Spinal cord (tissue), 10 donors: ENCODE measurements around the gene SLC1A5. TPM values are rescaled to one million over a fixed set of nuclear protein-coding genes. Genes with fewer than 3 reads are reported as not detected.

Experiments used
- DNase-seq, 6 donors: peaks; one replicate each; pipeline versions ENCODE4 v3.0.0 to v3.0.0-alpha.2; 2013 to 2015; ENCODE audit warnings: low spot score in 6 of 6, low read depth in 4 of 6
- H3K27ac ChIP-seq: one replicate; pipeline ENCODE4 v1.5.1; 2013; ENCODE audit warnings: low read depth, low read length, control low read depth
- H3K27me3 ChIP-seq: one replicate; pipeline ENCODE4 v1.6.1; 2013; ENCODE audit warnings: low read length; ENCODE audit not compliant: control insufficient read depth, insufficient read depth
- H3K36me3 ChIP-seq: one replicate; pipeline ENCODE4 v1.6.1; 2013; ENCODE audit warnings: low read length; ENCODE audit not compliant: control insufficient read depth, insufficient read depth
- H3K4me1 ChIP-seq: one replicate; pipeline ENCODE4 v1.6.1; 2013; ENCODE audit warnings: low read length; ENCODE audit not compliant: control insufficient read depth, insufficient read depth
- H3K4me3 ChIP-seq: one replicate; pipeline ENCODE4 v1.5.1; 2013; ENCODE audit warnings: low read depth, low read length, control low read depth
- H3K9me3 ChIP-seq: one replicate; pipeline ENCODE4 v1.6.1; 2013; ENCODE audit warnings: low read length; ENCODE audit not compliant: control insufficient read depth, insufficient read depth
- WGBS: methylation state at CpG from one replicate; pipeline ENCODE4 v1.1.5; 2013; ENCODE audit warnings: missing lambda C conversion rate; ENCODE audit not compliant: insufficient coverage; 5-methylcytosine and 5-hydroxymethylcytosine counted together
- polyA plus RNA-seq, 2 donors: library from polyadenylated mRNA; unstranded; fragments of 120-200 nt; gene quantifications; one replicate each; pipeline ENCODE4 v1.2.1, GENCODE V29; 2013; ENCODE audit not compliant: insufficient read length in 2 of 2
- total RNA-seq, 2 donors: library from RNA; depleted of rRNA in 1 of 2; stranded (reverse); fragments of 120-200 nt in 1 of 2; fragments of >200 nt in 1 of 2; gene quantifications; one replicate each; pipeline versions ENCODE4 v1.2.3 to v1.2.4, GENCODE V29; 2013 to 2014
- donor health status: healthy.

Gene SLC1A5
- total and polyA plus RNA-seq, 4 donors, result 6.4 to 9.5 (median 7.3) TPM

DNA sequence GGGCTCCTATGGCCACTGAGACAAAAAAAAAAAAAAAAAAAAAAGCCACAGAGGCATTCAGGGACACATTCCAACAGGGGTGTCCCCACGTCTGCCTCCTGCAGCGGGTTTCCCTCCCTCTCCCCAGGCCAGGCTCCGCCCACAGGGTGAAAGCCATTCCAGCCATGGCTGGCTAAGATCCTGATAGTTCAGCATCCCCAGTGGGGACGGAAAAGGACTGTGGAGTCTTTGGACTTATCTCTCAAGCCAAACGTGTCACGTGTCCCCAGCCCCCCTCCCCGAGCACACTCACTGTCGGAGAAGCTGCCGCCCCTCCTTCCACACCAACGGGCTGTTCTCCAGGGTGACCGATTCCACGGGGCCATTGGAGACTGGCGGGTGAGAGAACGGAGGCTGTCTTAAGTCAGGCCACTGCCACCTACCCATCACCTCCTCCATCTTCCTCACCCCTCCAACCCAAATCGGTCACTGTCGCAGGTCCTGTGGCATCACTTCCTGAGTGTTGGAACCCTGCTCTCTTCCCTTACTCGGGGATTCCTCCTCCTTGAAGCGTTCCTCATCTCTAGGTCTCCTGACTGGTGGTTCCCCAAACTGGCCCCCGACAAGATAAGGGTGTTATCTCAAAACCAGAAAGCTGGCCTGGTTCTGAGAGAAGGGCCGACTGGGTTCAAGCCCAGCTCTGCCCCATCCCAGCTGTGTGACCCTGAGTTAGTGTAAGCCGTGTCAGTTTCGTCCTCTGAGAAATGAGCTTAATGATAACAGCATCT, 51.7 kb downstream of the SLC1A5 start:
- WGBS, result 80% methylated on average over 11 of the region's 22 CpGs
- peaks cover 81% of the 10 kb centered on the region for H3K36me3 ChIP-seq
- no peak overlapping the region for H3K4me3 ChIP-seq
- H3K9me3 ChIP-seq, result no peaks in the 10 kb centered on the region
- H3K4me1 ChIP-seq, result peaks cover 24% of the 10 kb centered on the region
- H3K27me3 ChIP-seq, result no peaks in the 10 kb centered on the region
- H3K27ac ChIP-seq, result no peak overlapping the region
- peak in 1 of 6 donors; percentile 9 for DNase-seq

DNA sequence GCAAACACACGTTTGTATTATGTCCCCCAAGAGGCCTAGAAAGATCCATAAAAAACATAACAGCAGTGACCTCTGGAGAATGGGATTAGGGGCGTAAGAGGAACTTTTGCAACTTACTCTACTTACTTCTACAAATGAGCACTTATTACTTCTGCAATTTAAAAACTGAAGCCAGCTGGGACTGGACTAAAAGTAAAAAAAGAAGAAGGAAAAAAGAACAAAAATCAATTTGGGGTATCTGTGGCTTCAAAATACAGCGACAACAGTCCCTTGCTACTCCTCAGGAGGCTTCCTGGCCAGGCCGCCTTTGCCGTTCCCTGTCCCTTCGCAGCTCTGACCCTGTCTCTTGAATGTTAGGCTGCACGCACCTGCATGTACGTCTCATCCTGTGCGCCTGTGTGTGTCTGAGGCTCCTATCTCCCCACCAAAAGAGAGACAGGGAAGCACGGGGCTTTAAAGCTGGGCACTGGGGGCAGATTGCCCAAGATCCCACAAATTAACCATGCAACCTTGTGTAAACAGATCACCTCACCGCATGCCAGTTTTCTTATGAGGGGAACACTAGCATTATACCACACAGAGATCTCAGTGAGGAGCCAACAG, 54.6 kb downstream of the SLC1A5 start:
- no peak for DNase-seq
- 93% methylated on average over 8 of the region's 11 CpGs for WGBS
- Histone ChIP-seq H3K27me3 (no peaks in the 10 kb centered on the region), H3K36me3 (peaks cover 91% of the 10 kb centered on the region), H3K4me1 (peaks cover 17% of the 10 kb centered on the region), H3K9me3 (no peaks in the 10 kb centered on the region), H3K27ac (no peak overlapping the region), H3K4me3 (no peak overlapping the region)

GRCh38 chr19:46732966-46733689, 55.3 kb downstream of the SLC1A5 start:
- H3K36me3 ChIP-seq, result peaks cover 91% of the 10 kb centered on the region
- H3K4me1 ChIP-seq, result peaks cover 20% of the 10 kb centered on the region
- WGBS, result 93% methylated on average over 20 of the region's 23 CpGs
- DNase-seq, result no peak
- no peaks in the 10 kb centered on the region for H3K27me3 ChIP-seq
- H3K9me3 ChIP-seq, result no peaks in the 10 kb centered on the region
- H3K27ac ChIP-seq, result no peak overlapping the region
- no peak overlapping the region for H3K4me3 ChIP-seq

DNA sequence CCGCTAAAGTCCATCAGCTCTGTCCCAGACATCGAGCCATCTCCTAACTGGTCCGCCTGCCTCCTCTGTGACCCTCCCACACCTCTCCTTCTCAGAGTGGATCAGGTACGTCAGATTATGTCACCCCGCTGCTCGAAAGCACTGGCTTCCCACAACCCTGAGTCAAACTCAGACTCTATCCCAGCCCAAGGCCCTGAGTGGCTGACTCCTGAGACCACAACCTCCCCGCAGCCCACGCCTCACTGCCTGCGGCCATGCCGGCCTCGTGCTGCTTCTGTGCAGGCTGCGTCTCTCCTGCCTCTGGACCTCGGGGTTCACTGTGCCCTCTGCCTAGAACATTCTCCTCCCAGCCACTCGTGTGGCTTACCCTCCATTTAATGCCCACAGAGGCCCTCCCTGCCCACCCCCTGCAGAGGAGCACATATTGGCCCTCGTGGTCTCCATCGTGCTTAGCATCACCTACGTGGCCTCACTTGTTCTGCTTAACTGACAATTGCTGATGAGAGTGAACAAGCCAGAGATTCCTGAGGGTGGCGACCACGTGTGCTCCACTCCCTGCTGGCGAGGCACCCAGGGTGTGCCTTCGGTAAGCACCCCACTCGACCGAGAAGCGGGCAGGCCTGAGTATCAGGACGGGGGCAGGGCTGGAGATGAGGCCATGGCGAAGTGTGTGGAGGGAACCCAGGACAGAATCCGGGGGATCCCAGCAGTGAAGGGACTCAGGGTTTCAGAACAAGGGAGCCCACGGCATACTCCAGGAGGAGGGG, 56.0 kb downstream of the SLC1A5 start:
- Histone ChIP-seq H3K4me1 (peaks cover 28% of the 10 kb centered on the region), H3K4me3 (no peak overlapping the region), H3K36me3 (peaks cover 91% of the 10 kb centered on the region), H3K27me3 (no peaks in the 10 kb centered on the region), H3K27ac (no peak overlapping the region), H3K9me3 (no peaks in the 10 kb centered on the region)
- WGBS, result 93% methylated on average over 28 of the region's 28 CpGs
- DNase-seq, result no peak

GRCh38 chr19:46731584-46731983, 56.8 kb downstream of the SLC1A5 start:
- Histone ChIP-seq H3K4me3 (no peak overlapping the region), H3K4me1 (peaks cover 36% of the 10 kb centered on the region), H3K9me3 (no peaks in the 10 kb centered on the region), H3K36me3 (peaks cover 91% of the 10 kb centered on the region), H3K27me3 (no peaks in the 10 kb centered on the region), H3K27ac (no peak overlapping the region)
- no peak for DNase-seq
- 80% methylated on average over 14 of the region's 14 CpGs for whole genome bisulfite sequencing

DNA sequence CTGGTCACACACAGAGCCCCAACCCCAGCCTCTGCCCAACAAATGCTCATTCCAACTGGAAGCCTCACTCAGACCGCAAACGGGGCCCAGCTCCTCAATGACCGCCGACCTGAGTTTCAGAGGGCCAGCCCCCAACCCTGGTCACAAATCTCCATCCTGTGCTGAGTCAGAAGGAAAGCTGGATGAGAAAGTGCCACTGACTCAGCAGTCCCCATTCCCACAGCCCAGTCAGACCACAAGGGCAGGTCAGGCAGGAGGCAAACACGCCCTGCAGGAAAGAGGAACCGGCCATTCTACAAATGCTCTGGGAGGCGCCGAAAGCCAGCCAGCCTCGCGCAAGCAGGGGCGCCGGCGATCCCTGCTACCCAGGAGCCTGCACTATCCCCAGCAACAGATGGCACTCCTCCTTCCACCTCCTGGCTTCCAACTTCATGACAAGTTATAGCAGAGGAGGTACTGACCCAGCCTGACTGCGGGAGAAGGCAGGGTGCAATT, 57.3 kb downstream of the SLC1A5 start:
- Histone ChIP-seq H3K4me3 (no peak overlapping the region), H3K36me3 (peaks cover 92% of the 10 kb centered on the region), H3K27me3 (no peaks in the 10 kb centered on the region), H3K4me1 (peaks cover 38% of the 10 kb centered on the region), H3K9me3 (no peaks in the 10 kb centered on the region), H3K27ac (no peak overlapping the region)
- WGBS, result 83% methylated on average over 8 of the region's 14 CpGs
- DNase-seq, result no peak

DNA sequence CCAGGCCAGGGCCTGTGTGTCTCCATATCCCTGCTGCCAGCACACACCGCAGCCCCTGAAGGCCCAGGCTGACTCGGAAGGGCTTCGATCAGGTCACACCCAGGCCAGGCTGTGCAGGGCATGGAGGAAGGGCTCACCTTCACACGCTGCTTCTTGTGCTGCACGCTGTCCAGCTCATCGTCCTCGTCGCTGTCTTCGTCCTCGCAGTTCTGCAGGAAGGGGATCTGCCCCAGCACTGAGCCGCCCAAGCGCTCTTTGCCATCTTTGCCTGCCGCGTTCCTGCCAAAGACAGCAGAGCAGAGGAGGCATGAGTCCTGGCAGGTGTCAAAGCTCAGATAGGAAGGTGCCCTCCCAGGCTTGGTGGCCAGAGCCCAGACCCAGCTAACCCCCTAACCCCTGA, 57.8 kb downstream of the SLC1A5 start:
- Histone ChIP-seq H3K4me3 (no peak overlapping the region), H3K27me3 (no peaks in the 10 kb centered on the region), H3K9me3 (no peaks in the 10 kb centered on the region), H3K27ac (no peak overlapping the region), H3K4me1 (peaks cover 38% of the 10 kb centered on the region), H3K36me3 (peaks cover 93% of the 10 kb centered on the region)
- WGBS, result 94% methylated on average over 14 of the region's 14 CpGs
- DNase-seq, result no peak

GRCh38 chr19:46730187-46730586, 58.2 kb downstream of the SLC1A5 start:
- peaks cover 97% of the 10 kb centered on the region for H3K36me3 ChIP-seq
- no peaks in the 10 kb centered on the region for H3K9me3 ChIP-seq
- no peak overlapping the region for H3K27ac ChIP-seq
- 98% methylated on average over 8 of the region's 9 CpGs for WGBS
- no peak overlapping the region for H3K4me3 ChIP-seq
- DNase-seq, result no peak
- H3K4me1 ChIP-seq, result peaks cover 38% of the 10 kb centered on the region
- no peaks in the 10 kb centered on the region for H3K27me3 ChIP-seq

- Histone ChIP-seq H3K27ac (no peak overlapping the region), H3K9me3 (no peaks in the 10 kb centered on the region), H3K36me3 (peaks cover 98% of the 10 kb centered on the region), H3K27me3 (no peaks in the 10 kb centered on the region), H3K4me3 (no peak overlapping the region), H3K4me1 (peaks cover 38% of the 10 kb centered on the region)
- WGBS, result 92% methylated on average over 4 of the region's 7 CpGs
- DNase-seq, result no peak
Measured at GRCh38 chr19:46729696-46730095, 58.7 kb downstream of the SLC1A5 start.
